ENCODE measurements around the gene SPCS1.
"Not testable (repeated sequence)": the region's sequence is repeated elsewhere in the genome, so short reads cannot be mapped to it uniquely, and the experiment has no call there.

Gene SPCS1

DNA sequence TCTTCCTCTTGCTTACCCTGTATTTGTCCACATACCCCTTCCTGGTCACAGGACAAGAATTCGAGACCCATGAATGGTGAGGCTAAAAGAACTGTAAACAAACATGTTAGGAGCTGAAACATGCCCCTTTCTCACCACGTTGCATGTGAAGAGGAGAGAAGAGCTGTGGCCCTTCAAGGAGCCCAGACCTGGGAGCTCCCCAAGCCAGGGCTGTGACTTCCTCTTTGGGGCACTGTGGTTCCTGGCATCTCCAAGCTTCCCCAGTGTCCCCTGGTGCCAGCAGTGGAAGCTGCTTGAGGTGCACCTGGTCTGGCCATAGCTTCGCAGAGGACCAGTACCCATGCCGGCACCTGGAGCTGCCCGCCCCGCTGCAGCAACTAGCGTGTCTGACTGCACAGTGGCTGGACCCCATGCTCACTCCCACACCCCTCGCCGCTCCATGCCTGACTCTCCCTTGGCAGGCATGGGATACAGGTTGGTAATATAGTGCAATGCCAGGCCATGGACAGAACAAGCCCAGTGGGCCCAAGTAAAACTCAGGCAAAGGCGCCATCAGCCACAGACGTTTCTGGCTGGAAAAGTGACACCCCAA, 9.9 kb downstream of the SPCS1 start:
- H3K27ac ChIP-seq: no peak overlapping the region
- no peaks in the 10 kb centered on the region for H3K9me3 ChIP-seq (ENCODE audit: low read depth, low read length)
- no peak overlapping the region for H3K4me3 ChIP-seq
- H3K36me3 ChIP-seq (ENCODE audit: insufficient read depth, low read length): no peaks in the 10 kb centered on the region
- TF ChIP-seq EZH2 (IDR thresholded peaks at IDR 0.05) (no peak), FOXP2 (optimal IDR thresholded peaks at IDR 0.05; ENCODE audit: control extremely low read depth, extremely low read length, insufficient read depth) (no peak), POLR2AphosphoS5 (IDR thresholded peaks at IDR 0.05; ENCODE audit: borderline replicate concordance, low read depth, low read length) (no peak)
- no peak for DNase-seq (ENCODE audit: low read depth, low spot score)
- H3K9ac ChIP-seq (ENCODE audit: insufficient read length): no peak overlapping the region

DNA sequence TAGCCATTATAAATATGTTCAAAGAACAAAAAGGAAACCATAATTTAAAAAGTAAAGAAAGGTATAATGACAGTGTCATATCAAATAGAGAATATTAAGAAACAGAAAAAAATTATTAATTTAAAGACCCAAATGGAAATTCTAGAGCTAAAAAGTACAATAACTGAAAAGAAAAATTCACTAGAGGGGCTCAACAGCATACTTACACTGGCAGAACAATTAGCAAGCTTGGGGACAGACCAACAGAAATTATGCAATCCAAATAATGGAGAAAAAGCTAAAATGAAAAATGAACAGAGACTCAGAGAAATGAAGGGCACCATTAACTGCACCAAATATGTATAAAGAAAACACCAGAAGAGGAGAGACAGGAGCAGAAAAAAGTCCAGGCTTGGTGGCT, 13.7 kb downstream of the SPCS1 start:
- TF ChIP-seq EZH2 (IDR thresholded peaks at IDR 0.05): no peak
- no peak for TF ChIP-seq FOXP2 (optimal IDR thresholded peaks at IDR 0.05; ENCODE audit: control extremely low read depth, extremely low read length, insufficient read depth)
- no peak for TF ChIP-seq POLR2AphosphoS5 (IDR thresholded peaks at IDR 0.05; ENCODE audit: borderline replicate concordance, low read depth, low read length)
- H3K4me3 ChIP-seq: no peak overlapping the region
- no peak overlapping the region for H3K9ac ChIP-seq (ENCODE audit: insufficient read length)
- H3K9me3 ChIP-seq (ENCODE audit: low read depth, low read length): no peaks in the 10 kb centered on the region
- DNase-seq (ENCODE audit: low read depth, low spot score): no peak
- no peaks in the 10 kb centered on the region for H3K36me3 ChIP-seq (ENCODE audit: insufficient read depth, low read length)
- H3K27ac ChIP-seq: no peak overlapping the region

DNA sequence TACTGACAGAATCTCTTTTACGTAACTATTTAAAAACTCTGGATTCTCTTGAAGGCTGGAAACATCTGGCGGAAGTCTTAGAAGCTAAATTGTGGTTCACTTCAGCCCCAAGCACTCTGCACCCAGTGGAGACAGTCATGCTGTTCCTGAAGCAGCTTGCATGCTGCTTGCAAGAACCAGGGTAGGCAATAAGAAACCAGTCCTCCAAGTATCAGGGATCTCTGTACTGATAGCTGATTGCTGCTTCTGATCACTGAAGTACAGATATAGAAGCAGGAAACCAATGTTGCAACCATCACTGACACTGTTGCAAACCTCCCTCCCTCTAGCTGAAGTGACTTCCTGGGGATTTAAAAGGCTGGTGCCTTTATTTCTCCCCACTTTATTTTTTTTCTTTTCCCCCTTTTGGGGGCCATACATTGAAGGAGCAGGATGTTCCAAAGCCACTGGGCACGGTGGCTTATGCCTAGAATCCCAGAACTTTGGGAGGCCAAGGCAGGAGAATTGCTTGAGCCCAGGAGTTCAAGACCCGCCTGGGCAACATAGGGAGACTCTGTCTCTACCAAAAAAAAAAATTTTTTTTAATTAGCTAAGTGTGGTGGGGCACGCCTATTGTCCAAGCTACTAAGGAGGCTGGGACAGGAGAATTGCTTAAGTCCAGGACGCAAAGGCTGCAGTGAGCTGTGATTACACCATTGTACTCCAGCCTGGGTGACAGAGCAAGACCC, 15.3 kb downstream of the SPCS1 start:
- DNase-seq (ENCODE audit: low read depth, low spot score): peak; percentile 52
- Histone ChIP-seq H3K4me3 (no peak overlapping the region), H3K36me3 (ENCODE audit: insufficient read depth, low read length) (no peaks in the 10 kb centered on the region), H3K9me3 (ENCODE audit: low read depth, low read length) (no peaks in the 10 kb centered on the region), H3K27ac (peak overlapping the region; percentile 67), H3K9ac (ENCODE audit: insufficient read length) (no peak overlapping the region)
- TF ChIP-seq EZH2 (IDR thresholded peaks at IDR 0.05): no peak
- no peak for TF ChIP-seq POLR2AphosphoS5 (IDR thresholded peaks at IDR 0.05; ENCODE audit: borderline replicate concordance, low read depth, low read length)
- no peak for TF ChIP-seq FOXP2 (optimal IDR thresholded peaks at IDR 0.05; ENCODE audit: control extremely low read depth, extremely low read length, insufficient read depth)

DNA sequence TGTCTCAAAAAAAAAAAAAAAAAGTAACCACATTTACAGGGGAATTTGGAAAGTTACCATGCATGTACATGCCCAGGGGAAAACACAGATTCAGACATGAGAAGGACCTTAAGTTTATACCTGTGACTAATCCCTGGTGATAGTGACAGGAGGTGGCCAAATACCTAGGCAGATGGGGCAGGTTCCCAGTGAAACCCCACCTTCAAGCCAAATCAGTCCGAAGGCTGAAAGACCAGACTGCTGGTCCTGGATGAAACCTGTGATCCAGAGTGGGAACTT, 15.8 kb downstream of the SPCS1 start:
- H3K4me3 ChIP-seq: no peak overlapping the region
- H3K36me3 ChIP-seq (ENCODE audit: insufficient read depth, low read length): no peaks in the 10 kb centered on the region
- TF ChIP-seq POLR2AphosphoS5 (IDR thresholded peaks at IDR 0.05; ENCODE audit: borderline replicate concordance, low read depth, low read length) (no peak), EZH2 (IDR thresholded peaks at IDR 0.05) (no peak), FOXP2 (optimal IDR thresholded peaks at IDR 0.05; ENCODE audit: control extremely low read depth, extremely low read length, insufficient read depth) (no peak)
- peak overlapping the region; percentile 67 for H3K27ac ChIP-seq
- no peaks in the 10 kb centered on the region for H3K9me3 ChIP-seq (ENCODE audit: low read depth, low read length)
- no peak for DNase-seq (ENCODE audit: low read depth, low spot score)
- H3K9ac ChIP-seq (ENCODE audit: insufficient read length): no peak overlapping the region

DNA sequence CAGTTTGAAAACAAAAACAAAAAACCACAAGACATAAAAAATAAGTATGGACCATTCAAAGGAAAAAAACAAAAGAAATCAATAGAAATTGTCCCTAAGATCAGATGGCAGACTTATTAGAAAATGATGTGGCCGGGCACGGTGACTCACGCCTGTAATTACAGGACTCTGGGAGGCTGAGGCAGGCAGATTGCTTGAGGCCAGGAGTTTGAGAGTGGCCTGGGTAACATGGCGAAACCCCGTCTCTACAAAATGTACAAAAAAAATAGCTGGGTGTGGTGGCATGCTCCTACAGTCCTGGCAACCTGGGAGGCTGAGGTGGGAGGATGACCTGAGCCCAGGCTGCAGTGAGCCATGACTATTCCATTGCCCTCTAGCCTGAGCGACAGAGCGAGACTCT, 16.6 kb downstream of the SPCS1 start:
- H3K9ac ChIP-seq (ENCODE audit: insufficient read length): no peak overlapping the region
- H3K36me3 ChIP-seq (ENCODE audit: insufficient read depth, low read length): no peaks in the 10 kb centered on the region
- H3K9me3 ChIP-seq (ENCODE audit: low read depth, low read length): no peaks in the 10 kb centered on the region
- no peak overlapping the region for H3K27ac ChIP-seq
- H3K4me3 ChIP-seq: no peak overlapping the region
- DNase-seq (ENCODE audit: low read depth, low spot score): no peak
- TF ChIP-seq EZH2 (IDR thresholded peaks at IDR 0.05) (no peak), POLR2AphosphoS5 (IDR thresholded peaks at IDR 0.05; ENCODE audit: borderline replicate concordance, low read depth, low read length) (no peak), FOXP2 (optimal IDR thresholded peaks at IDR 0.05; ENCODE audit: control extremely low read depth, extremely low read length, insufficient read depth) (no peak)

DNA sequence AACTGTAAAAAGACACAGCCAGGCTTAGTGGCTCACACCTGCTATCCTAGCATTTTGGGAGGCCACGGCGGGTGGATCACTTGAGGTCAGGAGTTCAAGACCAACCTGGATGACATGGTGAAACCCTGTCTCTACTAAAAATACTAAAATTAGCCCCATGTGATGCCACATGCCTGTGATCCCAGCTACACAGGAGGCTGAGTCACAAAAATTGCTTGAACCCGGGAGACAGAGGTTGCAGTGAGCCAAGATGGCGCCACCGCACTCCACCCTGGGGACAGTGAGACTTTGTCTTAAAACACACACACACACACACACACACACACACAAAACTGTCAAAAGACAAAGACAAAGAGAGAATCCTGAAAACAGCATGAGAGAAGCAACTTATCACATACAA, 18.0 kb downstream of the SPCS1 start:
- Histone ChIP-seq H3K27ac (no peak overlapping the region), H3K9me3 (ENCODE audit: low read depth, low read length) (no peaks in the 10 kb centered on the region), H3K9ac (ENCODE audit: insufficient read length) (no peak overlapping the region), H3K36me3 (ENCODE audit: insufficient read depth, low read length) (no peaks in the 10 kb centered on the region), H3K4me3 (no peak overlapping the region)
- no peak for TF ChIP-seq EZH2 (IDR thresholded peaks at IDR 0.05)
- TF ChIP-seq FOXP2 (optimal IDR thresholded peaks at IDR 0.05; ENCODE audit: control extremely low read depth, extremely low read length, insufficient read depth): no peak
- no peak for TF ChIP-seq POLR2AphosphoS5 (IDR thresholded peaks at IDR 0.05; ENCODE audit: borderline replicate concordance, low read depth, low read length)
- no peak for DNase-seq (ENCODE audit: low read depth, low spot score)

DNA sequence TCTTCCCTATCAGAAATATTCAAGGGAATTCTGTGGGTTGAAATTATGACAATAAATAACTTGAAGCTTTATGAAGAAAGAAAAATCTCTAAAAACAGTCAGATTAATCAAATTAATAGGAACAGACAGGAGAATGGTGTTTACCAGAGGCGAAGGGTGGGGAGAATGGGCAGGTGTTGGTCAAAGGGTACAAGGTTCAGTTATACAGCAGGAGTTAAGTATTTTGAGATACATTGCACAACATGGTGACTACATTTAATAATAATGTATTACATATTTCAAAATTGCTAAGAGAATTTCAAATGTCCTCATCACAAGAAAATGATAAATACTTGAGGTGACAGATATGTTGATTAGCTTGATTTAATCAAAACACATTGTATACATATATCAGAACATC, 18.6 kb downstream of the SPCS1 start:
- no peaks in the 10 kb centered on the region for H3K9me3 ChIP-seq (ENCODE audit: low read depth, low read length)
- TF ChIP-seq POLR2AphosphoS5 (IDR thresholded peaks at IDR 0.05; ENCODE audit: borderline replicate concordance, low read depth, low read length) (no peak), EZH2 (IDR thresholded peaks at IDR 0.05) (no peak), FOXP2 (optimal IDR thresholded peaks at IDR 0.05; ENCODE audit: control extremely low read depth, extremely low read length, insufficient read depth) (no peak)
- H3K27ac ChIP-seq: no peak overlapping the region
- DNase-seq (ENCODE audit: low read depth, low spot score): no peak
- H3K4me3 ChIP-seq: no peak overlapping the region
- H3K9ac ChIP-seq (ENCODE audit: insufficient read length): no peak overlapping the region
- H3K36me3 ChIP-seq (ENCODE audit: insufficient read depth, low read length): no peaks in the 10 kb centered on the region

DNA sequence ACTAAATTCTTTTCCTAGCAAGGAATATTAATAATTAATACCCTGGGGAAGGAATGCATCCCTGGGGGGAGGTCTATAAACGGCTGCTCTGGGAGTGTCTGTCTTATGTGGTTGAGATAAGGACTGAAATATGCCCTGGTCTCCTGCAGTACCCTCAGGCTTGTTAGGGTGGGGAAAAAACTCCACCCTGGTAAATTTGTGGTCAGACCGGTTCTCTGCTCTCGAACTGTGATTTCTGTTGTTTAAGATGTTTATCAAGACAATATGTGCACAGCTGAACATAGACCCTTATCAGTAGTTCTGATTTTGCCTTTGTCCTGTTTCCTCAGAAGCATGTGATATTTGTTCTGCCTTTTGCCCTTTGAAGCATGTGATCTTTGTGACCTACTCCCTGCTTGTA, 22.8 kb downstream of the SPCS1 start:
- not testable (repeated sequence) for H3K9me3 ChIP-seq (ENCODE audit: low read depth, low read length); H3K4me3 ChIP-seq; DNase-seq (ENCODE audit: low read depth, low spot score); H3K9ac ChIP-seq (ENCODE audit: insufficient read length); H3K27ac ChIP-seq
- peaks cover 18% of the 10 kb centered on the region; the same call in 1 of the 2 replicates for H3K36me3 ChIP-seq (ENCODE audit: insufficient read depth, low read length)

DNA sequence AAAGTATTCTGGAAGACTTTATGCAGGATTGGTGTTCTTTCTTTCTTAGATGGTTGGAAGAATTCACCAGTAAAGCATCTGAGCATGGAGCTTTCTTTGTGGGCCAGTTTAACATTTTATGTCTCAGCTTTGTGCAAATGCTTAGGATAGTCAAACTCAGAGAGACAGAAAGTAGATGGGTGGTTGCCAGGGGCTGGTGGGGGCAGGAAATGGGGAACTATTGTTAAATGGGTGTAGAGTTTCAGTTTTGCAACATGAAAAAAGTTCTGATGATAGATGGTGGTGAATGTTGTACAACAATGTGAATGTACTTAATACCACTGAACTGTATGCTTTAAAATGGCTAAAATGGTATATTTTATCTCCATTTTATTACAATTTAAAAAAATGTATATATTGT, 24.8 kb downstream of the SPCS1 start:
- no peaks in the 10 kb centered on the region for H3K9me3 ChIP-seq (ENCODE audit: low read depth, low read length)
- no peak overlapping the region for H3K9ac ChIP-seq (ENCODE audit: insufficient read length)
- DNase-seq (ENCODE audit: low read depth, low spot score): no peak
- no peak overlapping the region for H3K27ac ChIP-seq
- TF ChIP-seq EZH2 (IDR thresholded peaks at IDR 0.05) (no peak), FOXP2 (optimal IDR thresholded peaks at IDR 0.05; ENCODE audit: control extremely low read depth, extremely low read length, insufficient read depth) (no peak), POLR2AphosphoS5 (IDR thresholded peaks at IDR 0.05; ENCODE audit: borderline replicate concordance, low read depth, low read length) (no peak)
- H3K4me3 ChIP-seq: no peak overlapping the region
- H3K36me3 ChIP-seq (ENCODE audit: insufficient read depth, low read length): peaks cover 22% of the 10 kb centered on the region; the same call in 1 of the 2 replicates
